ENCODE data around the gene RPH3AL. TPM values are rescaled to one million over a fixed set of nuclear protein-coding genes. Genes with fewer than 3 reads are reported as not detected.

Gene RPH3AL
- polyA plus RNA-seq, 1 experiment = 4.0 TPM

DNA sequence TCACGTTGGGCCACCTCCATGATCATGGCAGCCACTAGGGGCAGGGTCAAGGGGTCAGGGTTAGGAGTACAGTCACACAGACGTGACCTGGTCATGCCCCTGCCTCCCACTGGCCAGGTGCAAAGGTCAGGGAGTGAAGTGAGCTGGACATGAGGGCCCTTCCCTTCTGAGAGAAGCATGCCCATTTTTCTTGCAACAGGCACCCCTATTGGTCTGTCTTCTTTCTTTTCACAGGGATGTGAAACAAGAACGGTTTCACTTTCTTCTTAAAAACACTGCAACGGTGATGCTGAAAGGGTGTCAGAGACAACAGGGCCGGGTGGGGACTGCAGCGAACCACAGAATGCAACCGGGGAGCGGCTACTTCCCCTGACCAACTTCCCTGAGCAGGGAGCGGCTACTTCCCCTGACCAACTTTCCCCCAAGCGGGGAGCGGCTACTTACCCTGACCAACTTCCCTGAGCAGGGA, 119.1 kb downstream of the RPH3AL start:
- TF ChIP-seq, protein P1, sequence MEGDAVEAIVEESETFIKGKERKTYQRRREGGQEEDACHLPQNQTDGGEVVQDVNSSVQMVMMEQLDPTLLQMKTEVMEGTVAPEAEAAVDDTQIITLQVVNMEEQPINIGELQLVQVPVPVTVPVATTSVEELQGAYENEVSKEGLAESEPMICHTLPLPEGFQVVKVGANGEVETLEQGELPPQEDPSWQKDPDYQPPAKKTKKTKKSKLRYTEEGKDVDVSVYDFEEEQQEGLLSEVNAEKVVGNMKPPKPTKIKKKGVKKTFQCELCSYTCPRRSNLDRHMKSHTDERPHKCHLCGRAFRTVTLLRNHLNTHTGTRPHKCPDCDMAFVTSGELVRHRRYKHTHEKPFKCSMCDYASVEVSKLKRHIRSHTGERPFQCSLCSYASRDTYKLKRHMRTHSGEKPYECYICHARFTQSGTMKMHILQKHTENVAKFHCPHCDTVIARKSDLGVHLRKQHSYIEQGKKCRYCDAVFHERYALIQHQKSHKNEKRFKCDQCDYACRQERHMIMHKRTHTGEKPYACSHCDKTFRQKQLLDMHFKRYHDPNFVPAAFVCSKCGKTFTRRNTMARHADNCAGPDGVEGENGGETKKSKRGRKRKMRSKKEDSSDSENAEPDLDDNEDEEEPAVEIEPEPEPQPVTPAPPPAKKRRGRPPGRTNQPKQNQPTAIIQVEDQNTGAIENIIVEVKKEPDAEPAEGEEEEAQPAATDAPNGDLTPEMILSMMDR (IDR thresholded peaks at IDR 0.05; ENCODE audit: insufficient read depth, low read depth, low read length) = no peak
- ChIA-PET CTCF (no interaction called here), POLR2A (no interaction called here)
- no peaks in the 10 kb centered on the region; the same call in 1 of the 2 replicates for H3K27me3 ChIP-seq (ENCODE audit: control insufficient read depth, insufficient read depth, low read length)
- no peak overlapping the region for H3K4me3 ChIP-seq (ENCODE audit: low read depth, low read length)
- H3K36me3 ChIP-seq (ENCODE audit: control insufficient read depth, insufficient read depth, low read length) = no peaks in the 10 kb centered on the region
- no peak for DNase-seq (ENCODE audit: low read depth)

DNA sequence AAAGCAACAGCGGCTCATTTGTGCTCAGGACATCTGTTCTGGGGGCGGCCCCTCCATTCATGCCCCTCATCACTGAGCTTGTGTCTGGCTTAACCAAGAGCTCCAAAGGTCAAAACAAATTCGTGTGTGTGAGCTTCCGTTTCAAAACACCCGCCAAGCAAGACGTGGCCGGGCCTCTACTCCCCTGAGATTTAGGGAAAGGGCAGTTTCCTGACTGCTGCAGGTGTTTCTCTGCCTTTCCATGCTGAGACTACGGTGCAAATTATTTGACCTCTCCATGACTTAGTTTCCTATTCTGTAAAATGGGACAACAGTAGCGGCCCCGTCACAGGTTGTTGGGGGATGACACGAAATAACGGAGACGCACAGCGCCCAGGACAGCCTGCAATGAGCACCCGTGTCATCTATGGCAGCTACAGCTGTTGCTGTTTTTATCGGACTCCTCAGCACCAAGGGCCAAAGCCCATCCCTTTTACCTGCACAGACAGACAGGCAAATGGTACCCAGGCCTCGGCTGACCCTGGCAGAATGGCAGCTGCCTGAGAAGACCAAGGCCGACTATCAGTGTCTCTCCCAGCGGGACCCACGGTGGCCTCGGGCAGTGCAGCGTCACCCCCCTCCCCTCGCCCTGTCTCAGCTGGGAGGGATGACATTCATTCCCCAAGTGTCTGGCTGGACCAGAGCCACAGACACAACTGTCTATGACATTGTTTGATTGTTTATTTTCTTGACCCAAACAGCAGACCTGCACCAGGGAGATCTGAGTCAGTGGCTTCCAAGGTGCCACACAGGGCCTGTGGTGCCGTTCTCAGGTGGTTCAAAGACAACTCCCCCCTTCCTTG, 120.4 kb downstream of the RPH3AL start:
- Histone ChIP-seq H3K36me3 (ENCODE audit: control insufficient read depth, insufficient read depth, low read length) (no peaks in the 10 kb centered on the region), H3K4me3 (ENCODE audit: low read depth, low read length) (no peak overlapping the region), H3K27me3 (ENCODE audit: control insufficient read depth, insufficient read depth, low read length) (no peaks in the 10 kb centered on the region; the same call in 1 of the 2 replicates)
- POLR2A ChIA-PET = no interaction called here
- CTCF ChIA-PET = interaction anchor here (1.1 kb wide), 1 partner anchor 8 kb away, joined by 3 read pairs; no protein-coding TSS in a partner anchor
- TF ChIP-seq, protein P1 (IDR thresholded peaks at IDR 0.05; ENCODE audit: insufficient read depth, low read depth, low read length) = no peak
- no peak for DNase-seq (ENCODE audit: low read depth)

DNA sequence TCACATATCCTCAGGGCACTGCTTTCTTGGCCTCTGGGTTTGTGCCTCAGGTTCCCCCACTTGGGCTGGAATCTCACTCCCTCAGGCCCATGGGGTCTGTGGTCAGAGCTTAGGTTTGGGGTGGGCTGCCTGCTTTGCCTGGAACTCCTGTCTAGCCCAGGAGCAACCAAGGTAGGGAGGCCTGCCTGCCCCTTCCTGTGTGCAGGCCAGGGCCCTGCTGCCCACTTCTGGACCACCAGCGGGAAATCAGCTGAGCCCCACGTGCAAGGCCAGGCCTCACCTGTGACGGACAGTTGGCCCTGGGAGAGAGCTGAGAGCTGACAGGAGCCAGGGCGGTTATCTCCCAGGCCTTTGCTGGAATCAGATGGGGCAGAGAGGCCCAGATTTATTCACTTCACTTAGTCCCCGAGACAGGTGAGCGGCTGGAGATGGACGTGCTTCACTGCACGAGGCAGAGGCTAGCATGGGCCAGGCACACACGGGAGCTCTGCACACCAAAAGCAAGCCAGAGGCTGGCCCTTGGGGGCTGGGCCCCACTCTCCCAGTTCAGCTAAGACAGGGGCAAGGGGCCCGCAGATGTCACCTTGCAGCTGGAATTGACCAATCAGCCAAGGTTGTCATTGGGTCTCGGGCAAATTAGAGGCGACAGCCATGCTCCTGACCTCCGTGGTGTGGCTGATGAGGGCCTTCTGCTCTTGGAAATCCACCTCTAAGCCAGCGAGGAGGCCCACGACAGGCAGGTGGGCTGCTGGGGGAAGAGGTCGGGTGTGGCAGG, 121.2 kb downstream of the RPH3AL start:
- Histone ChIP-seq H3K27me3 (ENCODE audit: control insufficient read depth, insufficient read depth, low read length) (no peaks in the 10 kb centered on the region; the same call in 1 of the 2 replicates), H3K36me3 (ENCODE audit: control insufficient read depth, insufficient read depth, low read length) (no peaks in the 10 kb centered on the region), H3K4me3 (ENCODE audit: low read depth, low read length) (no peak overlapping the region)
- DNase-seq (ENCODE audit: low read depth) = no peak
- POLR2A ChIA-PET = no interaction called here
- TF ChIP-seq, protein P1 (IDR thresholded peaks at IDR 0.05; ENCODE audit: insufficient read depth, low read depth, low read length) = no peak
- CTCF ChIA-PET = interaction anchor here (1.1 kb wide), 1 partner anchor 9 kb away, joined by 3 read pairs; no protein-coding TSS in a partner anchor

DNA sequence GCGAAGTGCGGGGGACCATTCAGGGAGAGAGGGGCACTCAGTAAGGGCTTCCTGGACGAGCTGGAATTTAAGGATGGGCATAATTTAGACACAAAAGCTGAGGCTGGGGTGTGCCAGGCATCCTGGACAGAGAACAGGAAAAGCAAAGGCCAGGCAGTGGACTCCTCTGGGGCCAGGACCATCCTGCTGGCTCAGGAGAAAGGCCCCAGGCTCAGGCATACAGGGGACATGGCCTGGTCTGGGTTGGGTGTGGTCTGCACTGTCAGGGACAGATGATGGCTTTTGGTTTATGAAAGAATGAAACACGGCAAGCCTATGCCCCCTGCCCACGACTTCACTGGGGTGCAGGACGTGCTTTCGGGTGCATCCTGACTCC, 122.2 kb downstream of the RPH3AL start:
- Histone ChIP-seq H3K4me3 (ENCODE audit: low read depth, low read length) (no peak overlapping the region), H3K27me3 (ENCODE audit: control insufficient read depth, insufficient read depth, low read length) (peaks cover 1% of the 10 kb centered on the region; the same call in 1 of the 2 replicates), H3K36me3 (ENCODE audit: control insufficient read depth, insufficient read depth, low read length) (no peaks in the 10 kb centered on the region)
- POLR2A ChIA-PET = no interaction called here
- no peak for DNase-seq (ENCODE audit: low read depth)
- CTCF ChIA-PET = no interaction called here
- TF ChIP-seq, protein P1 (IDR thresholded peaks at IDR 0.05; ENCODE audit: insufficient read depth, low read depth, low read length) = no peak
